ENCODE results near the gene TAGAP. TPM values are rescaled to one million over a fixed set of nuclear protein-coding genes. Genes with fewer than 3 reads are reported as not detected.

Gene TAGAP
- total RNA-seq, 4 donors from 2014 or later = 0.57 to 6.6 (median 1.9) TPM

GRCh38 chr6:159017757-159018559 is 26.8 kb downstream of the TAGAP start:
- TF ChIP-seq CTCF (IDR thresholded peaks at IDR 0.05; ENCODE audit: low read depth) = no peak

DNA sequence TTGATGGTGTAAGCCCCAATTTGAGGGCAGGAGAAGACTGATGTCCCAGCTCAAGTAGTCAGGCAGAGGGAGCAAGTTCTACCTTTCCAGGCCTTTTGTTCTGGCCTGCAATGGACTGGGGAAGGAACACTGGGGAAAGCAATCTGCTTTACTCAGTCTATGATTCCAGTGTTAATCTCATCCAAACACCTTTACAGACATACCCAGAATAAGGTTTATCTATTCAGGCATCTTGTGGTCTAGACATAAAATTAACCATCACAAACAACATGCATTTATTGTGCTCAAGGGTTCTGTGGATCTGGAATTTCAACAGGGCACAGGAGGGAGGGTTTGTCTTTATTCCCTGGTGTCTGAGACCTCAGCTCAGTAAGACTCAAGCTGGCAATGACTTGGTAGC is 30.4 kb downstream of the TAGAP start:
- no peak for TF ChIP-seq CTCF (IDR thresholded peaks at IDR 0.05; ENCODE audit: low read depth)

GRCh38 chr6:159013229-159013628 is 31.6 kb downstream of the TAGAP start:
- TF ChIP-seq CTCF (IDR thresholded peaks at IDR 0.05; ENCODE audit: low read depth) = no peak

DNA sequence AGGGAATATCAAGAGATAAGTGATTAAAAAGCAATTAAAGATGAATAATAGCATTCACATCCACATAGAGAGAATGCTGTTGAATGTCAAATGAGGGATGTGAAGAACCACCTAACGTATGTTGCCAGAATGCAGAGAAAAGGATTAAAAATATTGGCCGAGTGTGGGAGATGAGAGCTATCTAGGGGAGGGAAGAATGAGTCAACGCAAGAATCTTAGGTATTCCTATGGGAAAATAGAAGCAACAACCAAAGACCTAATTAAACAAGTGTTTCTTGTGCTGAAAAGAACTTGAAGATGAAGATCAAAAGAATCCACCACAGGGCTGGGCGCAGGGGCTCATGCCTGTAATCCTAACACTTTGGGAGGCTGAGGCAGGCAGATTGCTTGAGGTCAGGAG is 32.6 kb downstream of the TAGAP start:
- TF ChIP-seq CTCF (IDR thresholded peaks at IDR 0.05; ENCODE audit: low read depth) = no peak

DNA sequence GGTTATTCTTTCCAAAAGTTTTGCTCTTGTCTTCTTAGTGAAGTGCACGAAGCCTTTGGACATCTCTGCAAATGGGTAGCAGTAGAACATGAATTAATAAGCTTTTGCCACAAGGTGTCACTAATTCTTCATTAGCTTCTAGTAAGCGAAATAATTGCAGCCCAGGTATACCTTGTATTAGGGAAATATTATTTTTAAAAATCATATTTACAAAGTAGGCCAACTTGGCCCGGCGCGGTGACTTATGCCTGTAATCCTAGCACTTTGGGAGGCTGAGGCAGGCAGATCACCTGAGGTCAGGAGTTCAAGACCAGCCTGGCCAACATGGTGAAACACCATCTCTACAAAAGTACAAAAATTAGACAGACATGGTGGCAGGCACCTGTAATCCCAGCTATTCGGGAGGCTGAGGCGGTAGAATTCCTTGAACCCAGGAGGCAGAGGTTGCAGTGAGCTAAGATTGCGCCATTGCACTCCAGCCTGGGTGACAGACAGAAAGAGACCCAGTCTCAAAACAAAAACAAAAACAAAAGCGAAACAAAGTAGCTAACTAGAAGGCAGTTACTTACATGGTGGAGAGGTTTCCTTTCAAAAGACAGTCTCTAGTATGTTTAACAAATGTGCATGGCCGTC is 36.0 kb downstream of the TAGAP start:
- TF ChIP-seq CTCF (IDR thresholded peaks at IDR 0.05; ENCODE audit: low read depth) = no peak

DNA sequence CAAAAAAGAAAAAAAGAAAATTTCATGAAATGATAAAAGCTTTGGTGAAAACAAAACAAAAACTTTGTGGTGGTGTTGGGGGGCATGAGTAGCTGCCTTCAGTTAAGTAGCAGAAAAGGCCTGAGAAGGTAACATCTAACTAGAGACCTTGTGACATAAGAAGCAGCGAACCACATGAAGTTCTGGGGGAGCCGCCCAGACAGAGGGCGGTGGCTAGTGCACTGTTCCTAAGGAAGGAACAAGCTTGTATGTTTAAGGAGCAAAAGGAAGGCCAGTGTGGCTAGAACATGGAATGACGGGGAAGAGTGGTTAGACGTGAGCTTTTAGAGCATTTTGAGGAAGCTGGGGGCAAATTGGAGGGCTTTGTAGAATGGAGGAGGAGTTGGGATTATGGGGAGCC is 37.3 kb downstream of the TAGAP start:
- TF ChIP-seq CTCF (IDR thresholded peaks at IDR 0.05; ENCODE audit: low read depth) = no peak

- TF ChIP-seq CTCF (IDR thresholded peaks at IDR 0.05; ENCODE audit: low read depth) = no peak
Measured at GRCh38 chr6:159005436-159005835, 39.4 kb downstream of the TAGAP start.
